Epithelial cell of esophagus (primary cell): Measurements from ENCODE around the gene BNIP3.

Source experiments
- DNase-seq: peaks from one replicate; pipeline ENCODE4 v3.0.0; 2010; ENCODE audit warnings: low read depth
- H3K4me3 ChIP-seq: 2 replicates; pipeline ENCODE4 v1.5.1; 2011; ENCODE audit warnings: mild to moderate bottlenecking, low read length, control low read depth
- TF ChIP-seq, protein P1 (sequence below): IDR thresholded peaks from 2 replicates; pipeline ENCODE4 v1.5.1; 2011; ENCODE audit warnings: low read depth, mild to moderate bottlenecking, low read length, control low read depth, inconsistent platforms; ENCODE audit not compliant: insufficient read depth; ENCODE audit errors: missing control alignments

The BNIP3 gene

DNA sequence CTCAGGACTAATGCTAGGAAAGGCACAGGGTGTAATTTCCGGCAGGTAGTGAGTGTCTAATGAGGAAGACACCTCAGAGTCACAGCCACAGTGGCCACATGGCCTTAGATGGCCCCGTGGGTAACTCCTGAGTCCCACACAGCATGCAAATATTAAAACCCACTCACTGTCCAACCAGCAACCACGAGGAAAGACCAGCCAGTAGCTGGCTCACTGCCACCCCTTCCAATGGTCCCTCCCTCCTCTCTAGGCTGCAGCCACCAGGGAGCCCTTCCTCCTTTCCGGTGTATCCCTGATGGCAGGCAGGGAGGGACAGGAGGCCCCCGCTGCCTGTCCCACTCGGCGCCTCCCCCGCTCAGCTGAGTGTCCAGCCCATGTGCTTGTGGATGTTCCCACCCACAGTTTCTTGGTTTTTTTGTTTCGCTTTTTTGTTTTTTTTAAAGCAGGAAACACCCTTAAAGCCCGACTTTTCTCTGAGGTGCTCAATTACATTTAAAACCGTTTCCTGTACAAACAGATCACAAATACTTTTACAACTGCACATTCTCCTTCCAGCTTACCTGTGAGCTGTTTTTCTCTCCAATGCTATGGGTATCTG is 9.2 kb downstream of the BNIP3 start:
- TF ChIP-seq, protein P1, sequence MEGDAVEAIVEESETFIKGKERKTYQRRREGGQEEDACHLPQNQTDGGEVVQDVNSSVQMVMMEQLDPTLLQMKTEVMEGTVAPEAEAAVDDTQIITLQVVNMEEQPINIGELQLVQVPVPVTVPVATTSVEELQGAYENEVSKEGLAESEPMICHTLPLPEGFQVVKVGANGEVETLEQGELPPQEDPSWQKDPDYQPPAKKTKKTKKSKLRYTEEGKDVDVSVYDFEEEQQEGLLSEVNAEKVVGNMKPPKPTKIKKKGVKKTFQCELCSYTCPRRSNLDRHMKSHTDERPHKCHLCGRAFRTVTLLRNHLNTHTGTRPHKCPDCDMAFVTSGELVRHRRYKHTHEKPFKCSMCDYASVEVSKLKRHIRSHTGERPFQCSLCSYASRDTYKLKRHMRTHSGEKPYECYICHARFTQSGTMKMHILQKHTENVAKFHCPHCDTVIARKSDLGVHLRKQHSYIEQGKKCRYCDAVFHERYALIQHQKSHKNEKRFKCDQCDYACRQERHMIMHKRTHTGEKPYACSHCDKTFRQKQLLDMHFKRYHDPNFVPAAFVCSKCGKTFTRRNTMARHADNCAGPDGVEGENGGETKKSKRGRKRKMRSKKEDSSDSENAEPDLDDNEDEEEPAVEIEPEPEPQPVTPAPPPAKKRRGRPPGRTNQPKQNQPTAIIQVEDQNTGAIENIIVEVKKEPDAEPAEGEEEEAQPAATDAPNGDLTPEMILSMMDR: no peak
- H3K4me3 ChIP-seq: no peak overlapping the region
- DNase-seq: no peak

DNA sequence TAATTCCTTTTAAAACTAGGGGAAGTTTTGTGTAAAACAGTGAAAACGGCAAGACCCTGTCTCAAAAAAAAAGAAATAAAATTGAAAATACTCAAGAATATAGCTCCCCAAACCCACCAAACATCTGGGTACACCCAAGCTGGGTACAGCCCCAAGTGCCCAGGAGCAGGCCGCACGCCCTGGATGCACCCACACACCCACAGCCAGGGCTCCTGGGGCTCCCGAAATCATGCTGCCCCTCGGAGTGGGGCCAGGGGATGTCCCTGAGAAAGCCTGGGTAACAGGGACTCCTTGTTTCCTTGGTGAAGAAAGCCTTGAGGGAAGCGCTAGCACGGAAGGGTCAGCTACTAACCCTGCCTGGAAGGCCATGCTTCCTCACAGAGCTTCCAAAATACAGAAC is 10.1 kb downstream of the BNIP3 start:
- DNase-seq: no peak
- TF ChIP-seq, protein P1: no peak
- H3K4me3 ChIP-seq: no peak overlapping the region

DNA sequence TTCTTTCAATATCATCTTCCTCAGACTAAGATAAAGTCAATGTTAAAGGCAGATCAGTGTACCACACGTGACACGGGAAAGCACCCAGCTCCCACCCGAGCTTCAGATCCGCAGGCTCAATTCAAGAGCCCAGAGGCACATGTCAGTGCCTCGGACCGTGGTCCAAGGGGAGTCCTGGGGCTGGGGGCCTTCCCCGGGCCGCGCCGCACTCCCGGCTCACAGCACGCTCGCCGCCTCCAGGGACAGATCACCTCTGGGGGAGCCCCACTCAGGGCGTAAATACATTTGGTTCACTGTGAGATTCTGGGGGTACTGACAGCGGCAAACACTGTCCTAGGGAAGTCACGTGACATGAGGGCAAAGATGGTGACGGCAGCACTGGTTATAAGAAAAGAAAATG is 10.8 kb downstream of the BNIP3 start:
- no peak for DNase-seq
- TF ChIP-seq, protein P1: no peak
- no peak overlapping the region for H3K4me3 ChIP-seq

DNA sequence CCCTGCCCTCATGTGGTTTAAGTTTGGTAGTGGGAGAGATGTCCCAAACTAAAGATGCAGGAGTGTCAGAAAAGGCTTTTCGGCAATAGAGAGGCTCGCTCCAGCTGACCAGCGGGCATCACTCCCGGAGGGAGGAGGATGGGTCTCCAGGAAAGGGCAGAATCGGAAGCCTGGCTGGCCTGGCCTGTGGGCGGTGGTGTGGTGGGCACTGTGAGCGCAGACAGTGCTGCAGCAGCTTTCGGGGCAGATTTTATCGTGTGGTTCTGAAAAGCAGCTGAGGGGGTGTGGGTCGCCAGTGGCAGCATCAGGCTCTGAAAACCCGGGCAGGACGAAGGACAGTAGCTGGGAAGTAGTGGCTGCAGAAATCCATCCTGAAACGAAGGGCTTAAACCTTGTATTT is 12.8 kb downstream of the BNIP3 start:
- H3K4me3 ChIP-seq: no peak overlapping the region
- TF ChIP-seq, protein P1: no peak
- DNase-seq: no peak

DNA sequence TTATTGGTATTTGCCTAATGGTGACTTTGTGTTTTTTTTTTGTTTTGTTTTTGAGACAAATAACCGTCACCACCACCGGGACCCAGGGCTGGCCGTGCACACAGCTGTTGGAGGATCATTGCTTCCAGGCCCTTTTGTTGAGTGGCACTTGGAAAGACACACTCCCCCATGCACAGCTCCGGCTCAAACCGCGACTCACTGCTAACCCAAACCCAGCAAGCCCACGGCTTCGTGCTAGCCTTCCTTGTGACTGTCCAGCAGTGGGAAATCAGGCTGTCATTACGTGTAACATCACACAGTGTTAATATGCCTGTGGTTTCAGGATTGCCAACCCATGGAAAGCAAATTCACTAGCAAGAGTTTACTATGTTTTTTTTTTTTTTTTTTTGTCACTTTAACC is 17.4 kb downstream of the BNIP3 start:
- no peak for DNase-seq
- TF ChIP-seq, protein P1: no peak
- H3K4me3 ChIP-seq: no peak overlapping the region

DNA sequence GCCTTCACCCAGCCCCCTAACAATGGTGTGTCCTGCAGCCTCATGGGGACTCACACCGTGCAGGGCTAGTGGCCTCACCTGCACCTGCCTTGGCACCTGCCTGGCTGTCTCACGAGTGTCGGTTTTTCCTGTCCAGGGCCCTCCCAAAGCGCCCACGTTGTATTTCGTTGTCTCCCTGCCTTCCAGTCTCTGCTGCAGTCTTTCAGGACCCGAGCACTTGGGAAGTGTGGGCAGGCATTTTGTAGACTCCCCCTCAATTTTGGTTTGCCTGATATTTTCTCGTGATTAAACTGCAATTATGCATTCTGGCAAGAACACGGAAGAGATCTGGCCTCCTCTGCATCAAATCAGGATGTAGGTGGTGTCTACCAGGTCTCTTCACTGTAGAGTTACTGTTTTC is 17.9 kb downstream of the BNIP3 start:
- TF ChIP-seq, protein P1: no peak
- no peak for DNase-seq
- no peak overlapping the region for H3K4me3 ChIP-seq

DNA sequence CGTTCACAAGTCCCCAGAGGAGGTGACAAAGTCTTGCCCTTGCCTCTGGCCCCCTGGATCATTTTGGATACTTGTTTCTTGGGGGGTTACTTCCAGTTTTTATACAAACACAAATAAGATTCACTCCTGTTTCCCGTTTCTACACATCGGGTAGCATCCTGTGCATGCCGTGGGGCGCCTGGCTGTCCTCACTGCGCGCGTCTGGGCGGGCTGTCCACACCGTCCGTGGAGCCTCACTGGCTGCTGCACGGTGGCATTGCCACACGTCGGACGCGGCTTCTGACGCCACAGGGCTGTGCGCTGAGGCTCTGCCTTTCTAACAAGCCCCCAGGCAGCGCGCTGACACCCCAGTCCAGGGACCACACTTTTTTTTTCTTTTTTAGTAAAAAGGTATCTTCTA is 18.4 kb downstream of the BNIP3 start:
- TF ChIP-seq, protein P1: no peak
- DNase-seq: no peak
- H3K4me3 ChIP-seq: no peak overlapping the region
